HCT116 (cell line): Measurements from ENCODE around the gene COL5A2. TPM values are rescaled to one million over a fixed set of nuclear protein-coding genes. Genes with fewer than 3 reads are reported as not detected.

Experiments
- ATAC-seq: fragments of 200-7000 bp; cut with Tn5 transposase; 2 replicates; pipeline ENCODE4 v1.9.1; 2020; ENCODE audit warnings: mild to moderate bottlenecking, moderate library complexity
- BruUV-seq: library from RNA; stranded (reverse); fragments of 400-500 nt; replicated peaks from 2 replicates; lab custom pipeline; 2021; lab: Mats Ljungman, UMichigan
- CTCF ChIA-PET: fragments of 300-600 bp; sonication (Branson Sonifier 250); formaldehyde crosslinking; loops from one replicate; lab custom pipeline; 2021; ENCODE audit warnings: antibody characterized with exemption; lab: Charles Lee
- POLR2A ChIA-PET: fragments of 300-600, 350-600 bp; sonication (Branson Sonifier 250); formaldehyde crosslinking; loops from one replicate; lab custom pipeline; 2021; ENCODE audit warnings: antibody characterized with exemption; lab: Charles Lee
- RAD21 ChIA-PET, 2 experiments: fragments of 300-600 bp; sonication (Branson Sonifier 250); formaldehyde crosslinking; loops; one replicate each; lab custom pipeline; 2023; ENCODE audit warnings: low total read pairs in 2 of 2; ENCODE audit not compliant: uncharacterized antibody in 2 of 2, unreplicated experiment in 2 of 2, low non-redundant PET in 1 of 2; lab: Charles Lee
- DNase-seq: peaks from one replicate; pipeline ENCODE4 v3.0.0-alpha.2; 2010; ENCODE audit warnings: low read depth, low spot score
- H2AFZ ChIP-seq: fragments of 200-600 bp; shearing (Covaris generic), sonication (generic); 2 replicates; pipeline ENCODE4 v1.6.1; 2017; ENCODE audit warnings: low read depth, mixed run types, mixed read lengths, antibody characterized with exemption, low read length; ENCODE audit not compliant: poor library complexity, severe bottlenecking
- H3K27ac ChIP-seq: 2 replicates; pipeline ENCODE4 v1.5.1; 2012; ENCODE audit warnings: low read depth, low read length
- H3K27me3 ChIP-seq: fragments of 200-600 bp; sonication (generic); 2 replicates; pipeline ENCODE4 v1.6.1; 2016; ENCODE audit warnings: mixed run types, low read length, mixed read lengths; ENCODE audit not compliant: insufficient read depth
- H3K36me3 ChIP-seq, 2 experiments: fragments of 200-500 bp in 1 of 2; fragments of 200-600 bp in 1 of 2; sonication (Bioruptor generic) in 1 of 2; sonication (generic) in 1 of 2; 2 replicates each; pipeline versions ENCODE4 v1.5.1 to v1.6.1; 2014 to 2016; ENCODE audit warnings: low read length in 2 of 2, inconsistent platforms in 1 of 2, mixed read lengths in 1 of 2, mixed run types in 1 of 2; ENCODE audit not compliant: insufficient read depth in 2 of 2, control insufficient read depth in 1 of 2
- H3K4me1 ChIP-seq, 2 experiments: fragments of 200-600 bp in 1 of 2; sonication (generic) in 1 of 2; 2 replicates each; pipeline versions ENCODE4 v1.5.1 to v1.6.1; 2012 to 2017; ENCODE audit warnings: low read length in 2 of 2, inconsistent platforms in 1 of 2, mild to moderate bottlenecking in 1 of 2, mixed read lengths in 1 of 2, mixed run types in 1 of 2, moderate library complexity in 1 of 2; ENCODE audit not compliant: insufficient read depth in 2 of 2, control insufficient read depth in 1 of 2
- H3K4me2 ChIP-seq: fragments of 200-600 bp; sonication (generic); 2 replicates; pipeline ENCODE4 v1.6.1; 2017; ENCODE audit warnings: mixed run types, low read length, mixed read lengths
- H3K4me3 ChIP-seq, 2 experiments: fragments of 200-600 bp in 1 of 2; sonication (generic) in 1 of 2; replicated peaks in 1 of 2; 2 replicates each; pipeline ENCODE4 v1.5.1; 2011 to 2016; ENCODE audit warnings: low read length in 2 of 2, control low read depth in 1 of 2, low read depth in 1 of 2, mild to moderate bottlenecking in 1 of 2, mixed read lengths in 1 of 2, mixed run types in 1 of 2
- H3K79me2 ChIP-seq: fragments of 200-600 bp; sonication (generic); 2 replicates; pipeline ENCODE4 v1.6.1; 2017; ENCODE audit warnings: mild to moderate bottlenecking, mixed run types, low read length, moderate library complexity, mixed read lengths; ENCODE audit not compliant: insufficient read depth
- H3K9ac ChIP-seq: fragments of 200-600 bp; sonication (generic); 2 replicates; pipeline ENCODE4 v1.6.1; 2016; ENCODE audit warnings: low read length, mixed read lengths
- H3K9me2 ChIP-seq: fragments of 200-600 bp; sonication (generic), shearing (Covaris generic); 2 replicates; pipeline ENCODE4 v1.6.1; 2017; ENCODE audit warnings: mixed run types, mild to moderate bottlenecking, moderate library complexity; ENCODE audit not compliant: insufficient read depth
- H3K9me3 ChIP-seq, 2 experiments: fragments of 200-500 bp in 1 of 2; fragments of 200-600 bp in 1 of 2; sonication (Bioruptor generic) in 1 of 2; sonication (generic) in 1 of 2; 2 replicates each; pipeline ENCODE4 v1.6.1; 2014 to 2017; ENCODE audit warnings: low read length in 2 of 2, mixed read lengths in 2 of 2, inconsistent platforms in 1 of 2, low read depth in 1 of 2, mild to moderate bottlenecking in 1 of 2, mixed run types in 1 of 2, moderate library complexity in 1 of 2; ENCODE audit not compliant: control insufficient read depth in 1 of 2, insufficient read depth in 1 of 2
- H4K20me1 ChIP-seq: fragments of 200-600 bp; sonication (generic), shearing (Covaris generic); 2 replicates; pipeline ENCODE4 v1.6.1; 2017; ENCODE audit warnings: mixed run types, mild to moderate bottlenecking, moderate library complexity; ENCODE audit not compliant: insufficient read depth
- CBX3 ChIP-seq: IDR thresholded peaks from 2 replicates; pipeline ENCODE4 v1.6.1; 2012; ENCODE audit warnings: low read depth
- EGR1 ChIP-seq: IDR thresholded peaks from 2 replicates; pipeline ENCODE4 v1.6.1; 2012; ENCODE audit warnings: low read depth
- ELF1 ChIP-seq: IDR thresholded peaks from 2 replicates; pipeline ENCODE4 v1.6.1; 2012; ENCODE audit warnings: low read depth, borderline replicate concordance
- EZH2 ChIP-seq: fragments of 200-600 bp; sonication (generic); IDR thresholded peaks from 2 replicates; pipeline ENCODE4 v1.6.1; 2017; ENCODE audit warnings: antibody characterized with exemption, mixed run types
- JUND ChIP-seq: IDR thresholded peaks from 2 replicates; pipeline ENCODE4 v1.6.1; 2012
- RAD21 ChIP-seq: IDR thresholded peaks from 2 replicates; pipeline ENCODE4 v1.6.1; 2012; ENCODE audit warnings: low read depth, mild to moderate bottlenecking
- SIN3A ChIP-seq: IDR thresholded peaks from 2 replicates; pipeline ENCODE4 v1.6.1; 2012; ENCODE audit warnings: low read depth
- SRF ChIP-seq: IDR thresholded peaks from 2 replicates; pipeline ENCODE4 v1.6.1; 2012; ENCODE audit warnings: low read depth
- TCF7L2 ChIP-seq: IDR thresholded peaks from 2 replicates; pipeline ENCODE4 v1.7.0; 2011; ENCODE audit warnings: borderline replicate concordance, inconsistent platforms; ENCODE audit not compliant: insufficient read depth, insufficient read length; ENCODE audit errors: extremely low read depth
- YY1 ChIP-seq: IDR thresholded peaks from 2 replicates; pipeline ENCODE4 v1.6.1; 2011; ENCODE audit warnings: low read length, low read depth, moderate library complexity, mild to moderate bottlenecking; ENCODE audit not compliant: insufficient replicate concordance; ENCODE audit errors: extremely low read depth
- ZFX ChIP-seq: fragments of 450-650 bp; IDR thresholded peaks from 2 replicates; pipeline ENCODE4 v1.6.1; 2017
- ZNF274 ChIP-seq: fragments of 200-500 bp; sonication (Bioruptor generic); IDR thresholded peaks from 2 replicates; pipeline ENCODE4 v1.6.1; 2014; ENCODE audit warnings: mild to moderate bottlenecking, low read depth, low read length, inconsistent platforms
- intact Hi-C: fragments of 100-400 bp; cut with micrococcal nuclease; formaldehyde crosslinking; loops from 2 replicates; pipeline ENCODE4 v1.10.0; 2022
- total RNA-seq: library from RNA; stranded (reverse); gene quantifications from one replicate; pipeline ENCODE4 v1.2.1, GENCODE V29; 2021; ENCODE audit not compliant: unreplicated experiment
- TF ChIP-seq, protein P1 (sequence below): IDR thresholded peaks from 2 replicates; pipeline ENCODE4 v1.6.1; 2012
- TF ChIP-seq, protein P2 (sequence below): IDR thresholded peaks from 2 replicates; pipeline ENCODE4 v1.6.1; 2012
- TF ChIP-seq, protein P3 (sequence below): IDR thresholded peaks from 2 replicates; pipeline ENCODE4 v1.6.1; 2012; ENCODE audit warnings: low read depth

The COL5A2 gene
- total RNA-seq, 1 experiment from 2014 or later = 2.3 TPM

- Histone ChIP-seq H3K79me2 (no peaks in the 10 kb centered on the region), H3K9ac (no peak overlapping the region), H3K27me3 (no peaks in the 10 kb centered on the region), H4K20me1 (no peaks in the 10 kb centered on the region), H3K9me3 (no peaks in the 10 kb centered on the region), H3K36me3 (no peaks in the 10 kb centered on the region), H3K4me2 (no peak overlapping the region), H3K27ac (no peak overlapping the region), H3K4me3 (no peak overlapping the region), H3K4me1 (no peaks in the 10 kb centered on the region), H3K9me2 (no peaks in the 10 kb centered on the region), H2AFZ (no peak overlapping the region)
- TF ChIP-seq ZFX (no peak), TCF7L2 (no peak), ELF1 (no peak), ZNF274 (no peak)
- TF ChIP-seq, protein P1, sequence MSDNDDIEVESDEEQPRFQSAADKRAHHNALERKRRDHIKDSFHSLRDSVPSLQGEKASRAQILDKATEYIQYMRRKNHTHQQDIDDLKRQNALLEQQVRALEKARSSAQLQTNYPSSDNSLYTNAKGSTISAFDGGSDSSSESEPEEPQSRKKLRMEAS = no peak
- BruUV-seq = no TSS peak
- ATAC-seq (no peak), DNase-seq (no peak)
- ChIA-PET RAD21 (no interaction called here), CTCF (interaction anchor here (2.0 kb wide), 1 partner anchor 18 kb away, joined by 6 read pairs; no protein-coding TSS in a partner anchor), POLR2A (no interaction called here)
- intact Hi-C loops = no loop called here
Observed at GRCh38 chr2:189124175-189124574, 55.4 kb downstream of the COL5A2 start.

DNA sequence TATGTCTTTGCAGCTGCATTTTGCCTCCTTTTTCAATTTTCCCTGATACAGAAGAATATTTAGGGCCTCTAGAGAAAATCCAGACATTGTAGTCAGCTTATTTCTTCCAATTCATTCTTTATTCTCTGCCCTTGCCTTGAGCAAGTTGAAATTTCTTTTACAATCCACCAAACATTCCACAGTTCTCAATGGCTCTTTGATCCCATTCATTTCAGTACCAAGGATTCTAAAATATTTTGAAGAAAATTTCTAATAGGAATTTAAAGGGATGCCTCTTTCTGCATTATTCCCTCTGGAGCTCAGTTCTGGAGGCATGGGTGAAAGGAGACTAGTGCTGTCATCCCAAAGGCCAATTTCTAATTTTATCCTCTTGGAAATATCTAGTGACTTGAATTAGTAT lies 61.2 kb downstream of the COL5A2 start:
- Histone ChIP-seq H3K27ac (no peak overlapping the region), H3K9me2 (no peaks in the 10 kb centered on the region), H3K4me2 (no peak overlapping the region), H3K36me3 (no peaks in the 10 kb centered on the region), H2AFZ (no peak overlapping the region), H3K4me1 (no peaks in the 10 kb centered on the region), H3K79me2 (no peaks in the 10 kb centered on the region), H3K4me3 (no peak overlapping the region), H3K9me3 (no peaks in the 10 kb centered on the region), H3K27me3 (no peaks in the 10 kb centered on the region), H3K9ac (no peak overlapping the region), H4K20me1 (no peaks in the 10 kb centered on the region)
- POLR2A ChIA-PET = no interaction called here
- ATAC-seq (no peak), DNase-seq (no peak)
- no TSS peak for BruUV-seq
- RAD21 ChIA-PET = interaction anchor here in 1 of 2 experiments (0.7 kb wide), 1 partner anchor 169 kb away, joined by 3 read pairs; no protein-coding TSS in a partner anchor
- intact Hi-C loops = loop anchor here (5.0 kb wide), 1 partner anchor 169 kb away; no protein-coding TSS in a partner anchor
- CTCF ChIA-PET = interaction anchor here (0.9 to 2.4 kb wide), 4 partner anchors 25 to 294 kb away, joined by 3 to 9 read pairs (median 6); no protein-coding TSS in a partner anchor
- no peak for TF ChIP-seq YY1
- no peak for TF ChIP-seq CBX3
- TF ChIP-seq TCF7L2 = no peak
- no peak for TF ChIP-seq ZFX
- TF ChIP-seq EGR1 = no peak
- TF ChIP-seq, protein P2, sequence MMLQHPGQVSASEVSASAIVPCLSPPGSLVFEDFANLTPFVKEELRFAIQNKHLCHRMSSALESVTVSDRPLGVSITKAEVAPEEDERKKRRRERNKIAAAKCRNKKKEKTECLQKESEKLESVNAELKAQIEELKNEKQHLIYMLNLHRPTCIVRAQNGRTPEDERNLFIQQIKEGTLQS = no peak
- no peak for TF ChIP-seq RAD21
- TF ChIP-seq JUND = no peak
- TF ChIP-seq EZH2 = no peak
- TF ChIP-seq SRF = no peak
- TF ChIP-seq SIN3A = no peak
- no peak for TF ChIP-seq ELF1
- TF ChIP-seq, protein P3, sequence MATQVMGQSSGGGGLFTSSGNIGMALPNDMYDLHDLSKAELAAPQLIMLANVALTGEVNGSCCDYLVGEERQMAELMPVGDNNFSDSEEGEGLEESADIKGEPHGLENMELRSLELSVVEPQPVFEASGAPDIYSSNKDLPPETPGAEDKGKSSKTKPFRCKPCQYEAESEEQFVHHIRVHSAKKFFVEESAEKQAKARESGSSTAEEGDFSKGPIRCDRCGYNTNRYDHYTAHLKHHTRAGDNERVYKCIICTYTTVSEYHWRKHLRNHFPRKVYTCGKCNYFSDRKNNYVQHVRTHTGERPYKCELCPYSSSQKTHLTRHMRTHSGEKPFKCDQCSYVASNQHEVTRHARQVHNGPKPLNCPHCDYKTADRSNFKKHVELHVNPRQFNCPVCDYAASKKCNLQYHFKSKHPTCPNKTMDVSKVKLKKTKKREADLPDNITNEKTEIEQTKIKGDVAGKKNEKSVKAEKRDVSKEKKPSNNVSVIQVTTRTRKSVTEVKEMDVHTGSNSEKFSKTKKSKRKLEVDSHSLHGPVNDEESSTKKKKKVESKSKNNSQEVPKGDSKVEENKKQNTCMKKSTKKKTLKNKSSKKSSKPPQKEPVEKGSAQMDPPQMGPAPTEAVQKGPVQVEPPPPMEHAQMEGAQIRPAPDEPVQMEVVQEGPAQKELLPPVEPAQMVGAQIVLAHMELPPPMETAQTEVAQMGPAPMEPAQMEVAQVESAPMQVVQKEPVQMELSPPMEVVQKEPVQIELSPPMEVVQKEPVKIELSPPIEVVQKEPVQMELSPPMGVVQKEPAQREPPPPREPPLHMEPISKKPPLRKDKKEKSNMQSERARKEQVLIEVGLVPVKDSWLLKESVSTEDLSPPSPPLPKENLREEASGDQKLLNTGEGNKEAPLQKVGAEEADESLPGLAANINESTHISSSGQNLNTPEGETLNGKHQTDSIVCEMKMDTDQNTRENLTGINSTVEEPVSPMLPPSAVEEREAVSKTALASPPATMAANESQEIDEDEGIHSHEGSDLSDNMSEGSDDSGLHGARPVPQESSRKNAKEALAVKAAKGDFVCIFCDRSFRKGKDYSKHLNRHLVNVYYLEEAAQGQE = no peak
